22Rv1 (cell line): ENCODE measurements around the gene CD3D.

Experiments
- CTCF ChIP-seq: fragments of 450-650 bp; IDR thresholded peaks from 2 replicates; pipeline ENCODE4 v1.5.1; 2017; ENCODE audit warnings: mild to moderate bottlenecking
- ZFX ChIP-seq: fragments of 450-650 bp; IDR thresholded peaks from 2 replicates; pipeline ENCODE4 v1.6.1; 2017; ENCODE audit warnings: antibody characterized with exemption, borderline replicate concordance

GRCh38 chr11:118340449-118340848 lies 2.1 kb downstream of the CD3D start:
- TF ChIP-seq CTCF (no peak), ZFX (no peak)
